ENCODE data around the gene ZBTB43. TPM values are rescaled to one million over a fixed set of nuclear protein-coding genes. Genes with fewer than 3 reads are reported as not detected.

Gene ZBTB43
- total RNA-seq, 2 donors from 2014 or later: 27.4 to 31.3 TPM

Other genes with a start within 250 kb of the ZBTB43 start
- not detected for gene LMX1B, start 191.1 kb upstream of the ZBTB43 start, total RNA-seq
- gene ZBTB34, start 55.6 kb downstream of the ZBTB43 start, total RNA-seq: 1 to 10 TPM; 5.0 to 7.8 TPM
- 1 to 10 TPM; 2.3 to 3.4 TPM for gene RALGPS1, start 109.7 kb downstream of the ZBTB43 start, total RNA-seq